HG02981 (cell line): ENCODE results near the gene TPK1.
A peak's percentile ranks its signal among the peaks of the same experiment; 100 is the strongest.

Source experiments
- ATAC-seq: cut with Tn5 transposase; IDR thresholded peaks from one replicate; pipeline ENCODE4 v1.9.1; 2021; ENCODE audit warnings: mild to moderate bottlenecking, moderate library complexity; ENCODE audit not compliant: unreplicated experiment

TPK1 gene

GRCh38 chr7:144546782-144547181 lies 289.1 kb downstream of the TPK1 start:
- no peak for ATAC-seq

GRCh38 chr7:144545330-144545729 lies 290.5 kb downstream of the TPK1 start:
- no peak for ATAC-seq

- no peak for ATAC-seq
Observed at GRCh38 chr7:144534655-144535395, 301.0 kb downstream of the TPK1 start.

GRCh38 chr7:144534196-144534595 lies 301.7 kb downstream of the TPK1 start:
- no peak for ATAC-seq

- ATAC-seq = no peak
Observed at GRCh38 chr7:144531181-144531580, 304.7 kb downstream of the TPK1 start.

- ATAC-seq = peak; percentile 87
Observed at GRCh38 chr7:144529269-144529926, 306.5 kb downstream of the TPK1 start.

- ATAC-seq = no peak
Observed at GRCh38 chr7:144528536-144529045, 307.3 kb downstream of the TPK1 start.

- no peak for ATAC-seq
Observed at GRCh38 chr7:144527051-144527471, 308.8 kb downstream of the TPK1 start.

- no peak for ATAC-seq
Observed at GRCh38 chr7:144525956-144526355, 309.9 kb downstream of the TPK1 start.

- no peak for ATAC-seq
Observed at GRCh38 chr7:144524271-144524670, 311.6 kb downstream of the TPK1 start.

- ATAC-seq = no peak
Observed at GRCh38 chr7:144523621-144524020, 312.2 kb downstream of the TPK1 start.

- ATAC-seq = no peak
Observed at GRCh38 chr7:144519925-144520324, 315.9 kb downstream of the TPK1 start.

GRCh38 chr7:144518360-144518759 lies 317.5 kb downstream of the TPK1 start:
- no peak for ATAC-seq

GRCh38 chr7:144517749-144518148 lies 318.1 kb downstream of the TPK1 start:
- no peak for ATAC-seq

- no peak for ATAC-seq
Observed at GRCh38 chr7:144516729-144517525, 318.9 kb downstream of the TPK1 start.

- ATAC-seq = no peak
Observed at GRCh38 chr7:144513334-144513733, 322.5 kb downstream of the TPK1 start.

GRCh38 chr7:144510621-144511020 lies 325.2 kb downstream of the TPK1 start:
- ATAC-seq = no peak

- peak; percentile 67 for ATAC-seq
Observed at GRCh38 chr7:144508702-144509101, 327.2 kb downstream of the TPK1 start.

GRCh38 chr7:144503215-144503614 lies 332.6 kb downstream of the TPK1 start:
- ATAC-seq = no peak

- ATAC-seq = no peak
Observed at GRCh38 chr7:144500225-144500624, 335.6 kb downstream of the TPK1 start.

GRCh38 chr7:144497282-144497681 lies 338.6 kb downstream of the TPK1 start:
- no peak for ATAC-seq
